IPS DF 6.9 (cell line): ENCODE data around the gene CDC23.

Experiments used
- DNase-seq: peaks from one replicate; pipeline ENCODE4 v3.0.0-alpha.2; 2013; ENCODE audit warnings: low read depth, low spot score
- H3K27ac ChIP-seq: one replicate; pipeline ENCODE4 v1.5.1; 2013; ENCODE audit warnings: low read length, control low read depth
- H3K27me3 ChIP-seq: 2 replicates; pipeline ENCODE4 v1.6.1; 2013; ENCODE audit warnings: mild to moderate bottlenecking, low read length; ENCODE audit not compliant: control insufficient read depth, insufficient read depth
- H3K36me3 ChIP-seq: 2 replicates; pipeline ENCODE4 v1.6.1; 2013; ENCODE audit warnings: low read length; ENCODE audit not compliant: control insufficient read depth, insufficient read depth
- H3K4me1 ChIP-seq: 2 replicates; pipeline ENCODE4 v1.6.1; 2013; ENCODE audit warnings: low read length; ENCODE audit not compliant: control insufficient read depth, insufficient read depth
- H3K4me3 ChIP-seq: 2 replicates; pipeline ENCODE4 v1.5.1; 2013; ENCODE audit warnings: mild to moderate bottlenecking, low read length
- H3K9me3 ChIP-seq: 2 replicates; pipeline ENCODE4 v1.6.1; 2013; ENCODE audit warnings: low read length, inconsistent platforms; ENCODE audit not compliant: control insufficient read depth, insufficient read depth
- WGBS: extraction: QIAGEN DNeasy Blood & Tissue Kit; methylation state at CpG from one replicate; pipeline ENCODE4 v1.1.7; 2013; ENCODE audit warnings: mixed read lengths, missing lambda C conversion rate; ENCODE audit not compliant: insufficient read length, insufficient coverage; 5-methylcytosine and 5-hydroxymethylcytosine counted together

Gene CDC23

GRCh38 chr5:138240650-138241385 is 27.7 kb upstream of the CDC23 start:
- Histone ChIP-seq H3K36me3 (no peaks in the 10 kb centered on the region), H3K4me1 (no peaks in the 10 kb centered on the region), H3K9me3 (no peaks in the 10 kb centered on the region), H3K4me3 (no peak overlapping the region), H3K27me3 (peaks cover 15% of the 10 kb centered on the region), H3K27ac (no peak overlapping the region)
- no CpG with 5 or more reads among the region's 3 CpGs for WGBS
- DNase-seq = no peak

DNA sequence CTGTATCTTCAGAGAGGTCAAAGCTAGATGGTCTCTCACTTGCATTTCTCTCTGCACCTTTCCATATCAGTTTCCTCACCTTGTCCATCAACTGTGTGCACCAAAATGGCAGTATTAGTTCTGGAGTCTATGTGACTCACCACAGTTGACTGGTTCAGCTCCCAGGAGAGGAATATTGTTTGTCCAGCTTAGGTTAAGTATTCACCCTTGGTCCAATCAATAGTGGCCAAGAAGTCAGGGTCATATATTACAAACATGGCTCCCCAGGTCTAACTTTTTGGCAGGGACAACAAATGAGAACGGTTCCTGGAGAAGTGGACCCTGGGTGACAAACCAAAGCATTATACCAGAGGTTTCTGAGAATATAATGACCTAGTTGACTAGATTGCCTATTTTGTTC is 24.9 kb upstream of the CDC23 start:
- no peaks in the 10 kb centered on the region for H3K36me3 ChIP-seq
- peaks cover 15% of the 10 kb centered on the region for H3K27me3 ChIP-seq
- H3K9me3 ChIP-seq = no peaks in the 10 kb centered on the region
- no peaks in the 10 kb centered on the region for H3K4me1 ChIP-seq
- WGBS = no CpG with 5 or more reads among the region's 1 CpG
- no peak overlapping the region for H3K4me3 ChIP-seq
- DNase-seq = no peak
- no peak overlapping the region for H3K27ac ChIP-seq

GRCh38 chr5:138234651-138235050 is 21.5 kb upstream of the CDC23 start:
- Histone ChIP-seq H3K27me3 (no peaks in the 10 kb centered on the region), H3K36me3 (no peaks in the 10 kb centered on the region), H3K4me1 (no peaks in the 10 kb centered on the region), H3K27ac (no peak overlapping the region), H3K9me3 (no peaks in the 10 kb centered on the region), H3K4me3 (no peak overlapping the region)
- WGBS = no CpG with 5 or more reads among the region's 2 CpGs
- no peak for DNase-seq

- Histone ChIP-seq H3K27ac (no peak overlapping the region), H3K27me3 (no peaks in the 10 kb centered on the region), H3K36me3 (no peaks in the 10 kb centered on the region), H3K4me1 (no peaks in the 10 kb centered on the region), H3K9me3 (no peaks in the 10 kb centered on the region), H3K4me3 (no peak overlapping the region)
- DNase-seq = no peak
- WGBS = no CpG with 5 or more reads among the region's 2 CpGs
These were observed 20.2 kb upstream of the CDC23 start for GRCh38 chr5:138233280-138233679.

- Histone ChIP-seq H3K4me3 (no peak overlapping the region), H3K27ac (no peak overlapping the region), H3K36me3 (no peaks in the 10 kb centered on the region), H3K27me3 (no peaks in the 10 kb centered on the region), H3K4me1 (no peaks in the 10 kb centered on the region), H3K9me3 (no peaks in the 10 kb centered on the region)
- no CpG with 5 or more reads among the region's 7 CpGs for WGBS
- no peak for DNase-seq
These were observed 18.0 kb upstream of the CDC23 start for GRCh38 chr5:138230981-138231589.

DNA sequence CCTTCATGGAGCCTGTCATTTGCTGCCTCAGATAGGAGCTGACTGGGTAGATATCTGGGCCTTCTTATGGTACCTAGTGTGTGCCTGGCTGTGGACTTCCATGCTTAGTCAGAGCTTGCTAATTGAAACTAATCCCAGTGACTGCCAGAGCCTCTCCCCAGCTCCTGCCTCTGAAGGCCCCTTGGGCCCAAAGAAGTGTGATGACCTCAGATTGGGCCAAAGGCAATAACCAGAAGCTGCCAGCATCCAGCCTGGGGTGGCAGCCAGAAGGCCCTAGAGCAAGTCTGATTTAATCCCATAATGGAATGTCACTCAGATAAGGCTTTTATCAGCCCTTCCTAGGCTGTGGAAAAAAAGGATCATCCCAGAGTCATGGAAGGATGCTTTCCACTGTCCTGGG is 17.1 kb upstream of the CDC23 start:
- Histone ChIP-seq H3K36me3 (no peaks in the 10 kb centered on the region), H3K9me3 (no peaks in the 10 kb centered on the region), H3K4me3 (no peak overlapping the region), H3K27me3 (no peaks in the 10 kb centered on the region), H3K4me1 (no peaks in the 10 kb centered on the region), H3K27ac (no peak overlapping the region)
- no peak for DNase-seq

DNA sequence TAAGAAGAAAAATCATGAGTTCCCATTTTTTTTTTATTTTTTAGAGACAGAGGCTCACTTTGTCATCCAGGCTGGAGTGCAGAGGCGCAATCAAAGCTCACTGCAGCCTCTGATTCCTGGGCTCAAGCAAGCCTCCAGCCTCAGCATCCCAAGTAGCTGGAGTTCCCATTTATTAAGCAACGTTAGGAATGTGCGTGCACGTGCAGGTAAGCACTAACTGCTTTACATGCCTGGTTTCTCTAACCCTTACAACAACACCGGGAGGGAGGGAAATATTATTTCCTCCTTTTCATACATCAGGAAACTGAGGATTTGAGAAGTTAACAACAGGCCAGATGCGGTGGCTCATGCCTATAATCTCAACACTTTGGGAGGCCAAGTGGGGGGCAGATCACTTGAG is 16.3 kb upstream of the CDC23 start:
- WGBS = no CpG with 5 or more reads among the region's 6 CpGs
- Histone ChIP-seq H3K36me3 (no peaks in the 10 kb centered on the region), H3K27me3 (no peaks in the 10 kb centered on the region), H3K4me1 (no peaks in the 10 kb centered on the region), H3K27ac (no peak overlapping the region), H3K4me3 (no peak overlapping the region), H3K9me3 (no peaks in the 10 kb centered on the region)
- no peak for DNase-seq

- no peak for DNase-seq
- no peaks in the 10 kb centered on the region for H3K4me1 ChIP-seq
These were observed 13.8 kb upstream of the CDC23 start for GRCh38 chr5:138226910-138227309.

DNA sequence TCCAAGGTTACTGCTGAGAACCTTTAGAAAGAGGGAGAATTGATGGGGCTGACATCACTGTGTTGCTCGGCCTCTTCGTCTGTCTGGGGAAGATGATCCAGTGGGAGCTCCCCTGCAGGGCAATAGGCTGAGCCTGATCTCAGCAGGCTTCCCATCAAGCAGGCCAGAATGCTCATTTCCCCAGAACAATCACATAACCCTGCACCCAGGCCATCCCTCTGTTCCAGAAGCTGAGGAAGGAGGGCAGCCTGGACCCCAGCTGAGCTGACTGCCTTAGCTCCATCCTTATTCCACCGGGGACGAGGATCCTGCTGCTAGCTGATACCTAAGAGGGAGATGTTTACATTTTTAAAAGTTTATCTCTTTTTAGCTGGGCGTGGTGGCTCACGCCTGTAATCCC is 11.6 kb upstream of the CDC23 start:
- no CpG with 5 or more reads among the region's 6 CpGs for WGBS
- no peaks in the 10 kb centered on the region for H3K27me3 ChIP-seq
- H3K27ac ChIP-seq = no peak overlapping the region
- no peaks in the 10 kb centered on the region for H3K4me1 ChIP-seq
- no peak for DNase-seq
- no peaks in the 10 kb centered on the region for H3K9me3 ChIP-seq
- H3K4me3 ChIP-seq = no peak overlapping the region
- H3K36me3 ChIP-seq = no peaks in the 10 kb centered on the region

More at GRCh38 chr5:138226910-138227309, 13.8 kb upstream of the CDC23 start:
- Histone ChIP-seq H3K27ac (no peak overlapping the region), H3K27me3 (no peaks in the 10 kb centered on the region), H3K36me3 (no peaks in the 10 kb centered on the region), H3K9me3 (no peaks in the 10 kb centered on the region), H3K4me3 (no peak overlapping the region)

- Histone ChIP-seq H3K9me3 (no peaks in the 10 kb centered on the region), H3K27me3 (no peaks in the 10 kb centered on the region), H3K36me3 (no peaks in the 10 kb centered on the region), H3K4me3 (no peak overlapping the region), H3K27ac (no peak overlapping the region), H3K4me1 (no peaks in the 10 kb centered on the region)
- no CpG with 5 or more reads among the region's 1 CpG for WGBS
- no peak for DNase-seq
These were observed 10.4 kb upstream of the CDC23 start for GRCh38 chr5:138223532-138223931.

DNA sequence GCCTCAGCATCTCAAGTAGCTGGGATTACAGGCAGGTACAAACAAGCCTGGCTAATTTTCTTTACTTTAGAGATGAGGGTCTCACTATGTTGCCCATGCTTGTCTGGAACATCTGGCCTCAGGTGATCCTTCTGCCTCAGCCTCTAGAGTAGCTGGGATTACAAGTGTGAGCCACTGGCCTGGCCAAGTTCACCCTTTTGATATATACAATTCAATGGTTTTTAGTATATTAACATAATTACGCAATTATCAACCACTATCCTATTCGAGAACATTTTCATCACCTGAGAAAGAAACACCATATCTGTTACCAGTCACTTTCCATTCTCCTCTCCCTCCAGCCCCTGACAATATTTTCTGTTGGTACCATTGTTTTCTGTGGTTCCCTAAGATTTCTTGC is 3.7 kb upstream of the CDC23 start:
- Histone ChIP-seq H3K27ac (no peak overlapping the region), H3K4me1 (no peaks in the 10 kb centered on the region), H3K9me3 (no peaks in the 10 kb centered on the region), H3K4me3 (no peak overlapping the region), H3K36me3 (no peaks in the 10 kb centered on the region), H3K27me3 (no peaks in the 10 kb centered on the region)
- no peak for DNase-seq
- WGBS = 100% methylated on average over 1 of the region's 2 CpGs
